ENCODE results near the gene LDLR. TPM values are rescaled to one million over a fixed set of nuclear protein-coding genes. Genes with fewer than 3 reads are reported as not detected.
A peak's percentile ranks its signal among the peaks of the same experiment; 100 is the strongest.

The LDLR gene
- total RNA-seq, 1 donor from 2014 or later, result 242 TPM

DNA sequence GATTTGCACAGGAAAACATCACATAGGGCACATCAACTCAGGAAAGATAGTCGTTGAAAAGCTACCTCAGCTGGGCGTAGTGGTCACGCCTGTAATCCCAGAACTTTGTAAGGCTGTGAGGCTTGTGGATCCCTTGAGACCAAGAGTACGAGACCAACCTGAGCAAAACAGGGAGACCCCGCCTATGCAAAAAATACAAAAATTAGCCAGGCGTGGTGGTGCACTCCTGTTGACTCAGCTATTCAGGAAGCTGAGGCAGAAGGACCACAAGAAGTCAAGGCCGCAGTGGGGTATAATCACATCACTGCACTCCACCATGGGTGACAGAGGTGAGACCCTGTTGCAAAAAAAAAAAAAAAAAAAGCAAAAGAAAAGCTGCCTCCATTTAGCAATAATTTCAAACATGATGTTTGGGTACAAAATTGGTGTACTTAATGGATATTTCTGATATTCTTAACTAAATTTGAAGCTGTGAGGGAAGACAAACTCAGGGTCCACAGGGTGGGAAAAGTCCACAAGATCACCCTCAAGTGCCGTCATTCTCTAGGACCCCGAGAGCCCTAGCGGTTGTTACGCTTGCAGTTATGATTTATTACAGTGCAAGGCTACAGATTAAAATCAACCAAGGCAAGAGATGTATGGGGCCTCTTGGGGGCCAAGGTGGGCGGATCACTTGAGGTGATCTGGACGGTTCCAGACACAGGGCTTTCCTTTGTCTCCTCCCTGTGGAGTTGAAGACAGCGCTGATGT lies 42.5 kb upstream of the LDLR start:
- Histone ChIP-seq H3K4me1 (peaks cover 10% of the 10 kb centered on the region), H3K4me3 (no peak overlapping the region), H3K9me3 (no peaks in the 10 kb centered on the region), H3K27ac (no peak overlapping the region), H3K36me3 (peaks cover 24% of the 10 kb centered on the region), H3K27me3 (no peaks in the 10 kb centered on the region)
- DNase-seq (no peak), ATAC-seq (no peak)
- TF ChIP-seq, protein P1, sequence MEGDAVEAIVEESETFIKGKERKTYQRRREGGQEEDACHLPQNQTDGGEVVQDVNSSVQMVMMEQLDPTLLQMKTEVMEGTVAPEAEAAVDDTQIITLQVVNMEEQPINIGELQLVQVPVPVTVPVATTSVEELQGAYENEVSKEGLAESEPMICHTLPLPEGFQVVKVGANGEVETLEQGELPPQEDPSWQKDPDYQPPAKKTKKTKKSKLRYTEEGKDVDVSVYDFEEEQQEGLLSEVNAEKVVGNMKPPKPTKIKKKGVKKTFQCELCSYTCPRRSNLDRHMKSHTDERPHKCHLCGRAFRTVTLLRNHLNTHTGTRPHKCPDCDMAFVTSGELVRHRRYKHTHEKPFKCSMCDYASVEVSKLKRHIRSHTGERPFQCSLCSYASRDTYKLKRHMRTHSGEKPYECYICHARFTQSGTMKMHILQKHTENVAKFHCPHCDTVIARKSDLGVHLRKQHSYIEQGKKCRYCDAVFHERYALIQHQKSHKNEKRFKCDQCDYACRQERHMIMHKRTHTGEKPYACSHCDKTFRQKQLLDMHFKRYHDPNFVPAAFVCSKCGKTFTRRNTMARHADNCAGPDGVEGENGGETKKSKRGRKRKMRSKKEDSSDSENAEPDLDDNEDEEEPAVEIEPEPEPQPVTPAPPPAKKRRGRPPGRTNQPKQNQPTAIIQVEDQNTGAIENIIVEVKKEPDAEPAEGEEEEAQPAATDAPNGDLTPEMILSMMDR (IDR thresholded peaks at IDR 0.05), result no peak
- intact Hi-C loops (cut with DNase I), result no loop called here

DNA sequence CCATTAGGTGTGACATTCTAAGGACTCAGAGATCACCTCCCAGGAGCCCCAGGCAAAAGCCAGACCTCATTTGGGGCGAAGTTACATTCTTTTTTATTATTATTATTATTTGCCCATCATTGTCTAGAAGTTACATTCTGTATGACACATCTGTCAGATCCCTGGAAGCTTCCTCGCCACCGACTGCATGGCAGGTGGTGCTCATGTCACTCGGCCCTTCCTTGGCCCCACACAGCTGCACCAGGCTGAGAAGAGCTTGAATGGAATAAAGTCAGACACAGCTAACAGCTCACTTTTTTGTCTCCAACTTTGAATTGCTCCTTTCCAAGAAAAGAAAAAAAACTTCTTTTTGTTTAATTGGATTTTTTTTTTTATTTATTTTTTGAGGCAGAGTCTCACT lies 41.4 kb upstream of the LDLR start:
- Histone ChIP-seq H3K9me3 (no peaks in the 10 kb centered on the region), H3K36me3 (peaks cover 14% of the 10 kb centered on the region), H3K27ac (no peak overlapping the region), H3K4me1 (peaks cover 10% of the 10 kb centered on the region), H3K27me3 (no peaks in the 10 kb centered on the region), H3K4me3 (no peak overlapping the region)
- intact Hi-C loops (cut with DNase I), result no loop called here
- TF ChIP-seq, protein P1 (IDR thresholded peaks at IDR 0.05), result no peak
- ATAC-seq (no peak), DNase-seq (no peak)

DNA sequence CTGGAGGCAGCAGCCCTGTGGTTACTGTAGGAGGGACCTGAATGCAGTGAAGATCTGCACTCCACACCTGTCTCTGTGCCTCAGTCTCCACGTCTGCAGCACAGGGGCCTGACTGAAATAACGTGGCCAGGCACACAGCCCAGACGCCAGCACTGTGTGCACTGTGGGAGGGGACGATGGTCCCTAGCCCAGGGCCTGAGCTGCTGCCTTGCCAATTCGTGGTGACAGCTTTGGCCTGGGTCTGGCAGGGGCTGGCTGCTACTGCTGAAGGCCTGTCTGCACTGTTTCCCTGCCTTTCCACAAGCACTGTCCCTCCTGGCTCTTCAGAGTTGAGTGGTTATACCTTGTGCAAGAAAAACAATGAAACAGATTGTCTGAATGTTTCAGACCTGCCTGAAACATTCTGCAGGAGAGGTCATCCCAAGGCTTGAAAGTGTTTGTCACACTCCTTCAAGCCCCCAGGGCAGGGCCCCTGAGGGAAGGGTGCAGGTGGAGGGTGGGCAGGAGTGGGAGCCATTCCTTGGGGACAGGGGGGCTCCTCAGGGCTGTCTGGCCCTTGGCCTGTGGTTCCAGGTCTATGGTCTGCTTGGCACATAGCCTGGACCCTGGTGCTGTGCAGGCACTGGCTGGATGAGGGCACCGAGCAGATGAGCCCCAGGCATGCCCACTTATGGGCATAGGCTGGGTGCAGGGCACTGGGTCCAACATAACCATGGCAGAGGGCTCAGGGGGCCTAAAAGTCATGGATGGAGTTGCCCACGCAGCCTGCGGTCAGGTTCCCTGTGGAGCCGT lies 38.7 kb upstream of the LDLR start:
- H3K36me3 ChIP-seq, result no peaks in the 10 kb centered on the region
- DNase-seq (no peak), ATAC-seq (peak; percentile 45)
- no peaks in the 10 kb centered on the region for H3K27me3 ChIP-seq
- H3K9me3 ChIP-seq, result no peaks in the 10 kb centered on the region
- H3K4me1 ChIP-seq, result peaks cover 10% of the 10 kb centered on the region
- no peak overlapping the region for H3K27ac ChIP-seq
- TF ChIP-seq, protein P1 (IDR thresholded peaks at IDR 0.05), result no peak
- H3K4me3 ChIP-seq, result no peak overlapping the region
- intact Hi-C loops (cut with DNase I), result no loop called here

DNA sequence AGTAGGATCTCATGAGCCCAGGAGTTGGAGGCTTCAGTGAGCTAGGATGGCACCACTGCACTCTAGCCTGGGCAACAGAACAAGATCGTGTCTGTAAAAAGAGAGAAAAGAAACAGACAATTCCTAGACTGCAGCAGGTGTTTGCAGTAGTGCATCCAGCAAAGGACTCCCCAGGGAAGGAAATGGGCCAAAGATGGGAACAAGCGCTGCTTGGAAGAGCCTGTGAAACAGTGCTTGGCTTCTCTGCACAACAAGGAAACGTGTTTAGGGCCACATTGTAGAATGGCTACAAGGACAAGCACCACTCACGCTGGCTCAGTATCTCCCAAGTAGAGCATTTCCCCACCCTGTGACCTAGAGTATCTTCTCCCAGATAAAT lies 35.5 kb upstream of the LDLR start:
- Histone ChIP-seq H3K36me3 (peaks cover 5% of the 10 kb centered on the region), H3K27me3 (no peaks in the 10 kb centered on the region), H3K4me1 (peaks cover 8% of the 10 kb centered on the region), H3K4me3 (no peak overlapping the region), H3K27ac (no peak overlapping the region), H3K9me3 (no peaks in the 10 kb centered on the region)
- DNase-seq (no peak), ATAC-seq (no peak)
- intact Hi-C loops (cut with DNase I), result no loop called here
- TF ChIP-seq, protein P1 (IDR thresholded peaks at IDR 0.05), result no peak

DNA sequence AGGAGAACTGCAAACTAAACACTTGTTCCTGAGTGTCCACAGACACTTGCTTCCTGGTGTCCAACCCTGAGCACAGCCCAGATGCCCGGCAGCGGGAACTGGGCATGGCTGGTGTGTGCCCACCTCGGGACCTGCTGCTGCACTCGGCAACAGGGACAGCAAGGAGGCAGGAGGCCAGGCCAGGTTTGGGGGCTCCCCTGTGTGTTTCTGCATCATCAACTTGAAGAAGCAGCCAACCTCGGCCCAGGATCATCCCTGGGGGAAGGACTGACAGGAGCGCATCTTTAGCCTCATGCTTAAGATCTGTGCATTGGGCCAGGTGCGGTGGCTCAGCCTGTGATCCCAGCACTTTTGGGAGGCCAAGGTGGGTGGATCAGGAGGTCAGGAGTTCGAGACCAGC lies 35.1 kb upstream of the LDLR start:
- TF ChIP-seq, protein P1 (IDR thresholded peaks at IDR 0.05), result no peak
- DNase-seq (no peak), ATAC-seq (no peak)
- intact Hi-C loops (cut with DNase I), result no loop called here
- H3K4me1 ChIP-seq, result peaks cover 5% of the 10 kb centered on the region
- H3K4me3 ChIP-seq, result no peak overlapping the region
- H3K9me3 ChIP-seq, result no peaks in the 10 kb centered on the region
- peaks cover 6% of the 10 kb centered on the region for H3K36me3 ChIP-seq
- no peak overlapping the region for H3K27ac ChIP-seq
- H3K27me3 ChIP-seq, result no peaks in the 10 kb centered on the region
